GM19351 (cell line): ENCODE data around the gene SQOR.

ENCODE experiments used
- ATAC-seq: cut with Tn5 transposase; IDR thresholded peaks from one replicate; pipeline ENCODE4 v1.9.1; 2021; ENCODE audit warnings: mild to moderate bottlenecking, moderate library complexity; ENCODE audit not compliant: unreplicated experiment

The SQOR gene

GRCh38 chr15:45657764-45658545, 23.1 kb downstream of the SQOR start:
- no peak for ATAC-seq

DNA sequence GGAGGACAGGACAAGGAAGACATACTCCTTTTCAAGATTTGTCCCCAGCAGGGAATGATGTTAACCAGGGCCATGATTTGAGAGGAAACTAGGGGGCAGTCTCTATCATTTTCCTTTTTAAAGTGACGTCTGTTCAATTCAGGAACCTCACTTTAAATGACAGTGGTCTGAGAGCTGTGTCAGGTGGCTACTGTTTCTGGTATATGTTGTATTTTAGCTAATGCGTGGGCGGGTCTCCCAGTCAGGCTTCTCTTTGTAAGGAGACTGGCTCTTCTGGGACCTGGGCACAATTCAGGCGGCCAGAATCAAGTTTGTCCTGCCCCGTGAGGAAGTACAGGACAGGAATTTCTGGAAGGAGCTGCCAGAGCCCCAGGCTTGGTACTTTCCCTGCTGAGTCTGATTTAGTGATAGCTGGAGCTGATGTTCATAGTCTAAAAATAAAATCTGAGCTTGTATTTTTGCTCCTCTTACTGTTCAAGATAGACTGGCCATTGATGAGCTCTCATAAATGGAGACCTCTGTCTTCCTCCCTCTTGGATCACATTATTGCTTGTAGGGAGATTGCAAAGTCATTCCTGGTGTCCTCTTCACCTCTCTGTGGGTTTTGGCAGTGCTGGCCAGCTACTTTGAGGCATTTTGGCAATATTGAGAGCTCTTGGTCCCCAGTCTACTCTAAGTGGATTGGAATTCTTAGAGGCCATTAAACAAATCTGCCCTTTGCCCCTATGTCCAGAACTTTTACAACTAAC, 25.6 kb downstream of the SQOR start:
- no peak for ATAC-seq

- no peak for ATAC-seq
These were observed 27.5 kb downstream of the SQOR start for GRCh38 chr15:45662375-45662774.

GRCh38 chr15:45664451-45664850, 29.6 kb downstream of the SQOR start:
- ATAC-seq: no peak

- ATAC-seq: no peak
These were observed 30.4 kb downstream of the SQOR start for GRCh38 chr15:45665261-45665660.

- ATAC-seq: no peak
These were observed 31.5 kb downstream of the SQOR start for GRCh38 chr15:45666119-45666875.

DNA sequence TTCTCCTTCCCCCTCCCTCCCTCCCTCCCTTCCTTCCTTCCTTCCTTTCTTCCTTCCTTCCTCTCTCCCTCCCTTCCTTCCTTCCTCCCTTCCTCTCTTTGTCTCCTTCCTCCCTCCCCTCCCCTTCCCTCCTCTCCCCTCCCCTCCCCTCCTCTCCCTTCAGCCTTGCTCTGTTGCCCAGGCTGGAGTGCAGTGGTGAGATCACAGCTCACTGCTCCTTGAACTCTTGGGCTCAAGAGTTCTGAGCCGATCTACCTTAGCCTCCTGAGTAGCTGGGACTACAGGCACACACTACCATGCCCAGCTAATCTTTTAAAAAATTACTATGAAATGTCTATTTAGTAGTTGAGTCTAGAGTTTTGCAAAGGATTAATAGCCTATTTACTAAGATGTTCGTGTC, 32.2 kb downstream of the SQOR start:
- no peak for ATAC-seq

DNA sequence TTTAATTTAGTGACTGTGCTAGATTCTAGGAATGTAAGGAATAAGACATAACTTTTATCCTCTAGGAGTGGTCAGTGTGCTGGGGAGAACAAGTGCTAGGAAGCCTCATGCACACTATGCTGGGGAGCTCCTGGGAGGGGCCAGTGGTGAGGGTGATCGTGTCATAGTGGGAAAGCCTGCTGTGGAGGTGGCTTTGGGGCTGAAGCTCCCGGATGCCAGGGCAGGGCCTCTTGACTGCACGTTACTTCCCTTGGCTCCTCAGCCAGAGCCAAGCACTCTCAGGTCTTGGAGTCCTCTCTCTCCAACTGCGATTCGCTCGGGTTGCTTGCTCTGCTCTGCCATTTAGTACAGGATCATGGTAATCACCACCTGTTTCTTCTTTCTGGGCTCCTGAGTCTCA, 33.6 kb downstream of the SQOR start:
- no peak for ATAC-seq

GRCh38 chr15:45669422-45669821, 34.6 kb downstream of the SQOR start:
- no peak for ATAC-seq

GRCh38 chr15:45670091-45670490, 35.3 kb downstream of the SQOR start:
- no peak for ATAC-seq

DNA sequence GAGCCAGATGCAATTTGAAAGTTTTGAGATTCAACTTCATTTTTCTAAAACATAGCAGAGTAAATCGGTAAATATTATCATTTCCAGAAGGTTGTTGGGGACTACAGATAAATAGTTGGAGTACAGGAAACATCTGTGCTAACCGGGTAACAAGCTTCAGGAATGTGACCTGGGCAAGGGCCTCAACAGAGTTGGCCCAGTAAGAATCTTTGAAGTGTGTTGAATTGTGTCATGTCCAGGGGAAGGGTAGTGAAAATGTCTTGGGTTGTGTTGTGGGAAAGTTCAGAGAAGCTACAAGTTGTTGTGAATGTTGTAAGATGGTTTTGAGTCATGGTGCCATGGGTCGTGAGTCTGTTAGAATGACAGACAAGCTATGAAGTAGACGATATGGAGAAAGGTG, 35.7 kb downstream of the SQOR start:
- no peak for ATAC-seq

GRCh38 chr15:45674677-45675076, 39.8 kb downstream of the SQOR start:
- ATAC-seq: no peak

DNA sequence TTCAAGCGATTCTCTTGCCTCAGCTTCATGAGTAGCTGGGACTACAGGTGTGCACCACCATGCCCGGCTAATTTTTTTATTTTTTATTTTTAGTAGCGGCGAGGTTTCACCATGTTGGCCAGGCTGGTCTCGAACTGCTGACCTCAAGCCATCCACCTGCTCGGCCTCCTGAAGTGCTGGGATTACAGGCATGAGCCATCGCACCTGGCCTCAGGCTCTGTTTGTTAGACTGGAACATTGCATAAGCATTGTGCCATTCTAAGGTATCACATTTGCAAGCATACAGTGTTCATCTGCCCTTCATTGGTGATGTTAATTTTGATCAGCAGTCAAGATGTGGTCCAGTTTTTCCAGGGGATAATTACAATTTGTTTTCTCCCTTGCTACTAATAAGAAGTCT, 43.0 kb downstream of the SQOR start:
- no peak for ATAC-seq

DNA sequence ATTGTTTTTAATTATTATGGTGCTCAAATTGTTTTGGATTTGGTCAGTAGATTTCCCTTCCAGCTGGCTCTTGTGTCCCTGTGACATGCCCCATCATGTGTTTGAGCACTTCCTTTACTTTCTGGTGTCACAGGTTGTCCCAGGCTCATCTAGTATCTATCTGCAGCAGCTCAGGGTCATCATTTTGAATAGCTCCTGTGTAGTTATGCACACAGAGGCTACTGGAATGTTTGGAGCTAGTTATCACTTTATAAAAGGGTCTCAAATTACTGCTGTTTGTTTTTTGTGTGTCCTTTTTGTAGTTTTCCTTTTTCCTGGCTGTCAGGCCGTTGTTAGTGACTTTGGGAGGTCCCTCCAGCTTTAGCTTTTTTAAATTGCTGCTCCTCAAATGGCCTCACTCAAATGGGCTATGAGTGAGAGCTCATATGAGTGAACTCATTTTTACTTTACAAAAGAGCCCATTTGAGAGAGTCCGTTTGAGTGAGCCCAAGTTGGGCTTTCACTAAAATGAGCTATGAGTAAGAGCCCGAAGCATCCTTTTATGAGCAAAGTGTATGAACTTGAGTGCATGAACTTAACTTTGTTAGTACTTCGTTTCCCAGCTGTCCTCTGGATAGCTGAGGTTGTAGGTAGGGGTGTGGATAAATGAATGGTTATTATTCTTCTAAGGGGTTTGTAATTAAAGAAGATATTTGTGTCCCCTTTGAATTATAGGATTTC, 43.8 kb downstream of the SQOR start:
- no peak for ATAC-seq

DNA sequence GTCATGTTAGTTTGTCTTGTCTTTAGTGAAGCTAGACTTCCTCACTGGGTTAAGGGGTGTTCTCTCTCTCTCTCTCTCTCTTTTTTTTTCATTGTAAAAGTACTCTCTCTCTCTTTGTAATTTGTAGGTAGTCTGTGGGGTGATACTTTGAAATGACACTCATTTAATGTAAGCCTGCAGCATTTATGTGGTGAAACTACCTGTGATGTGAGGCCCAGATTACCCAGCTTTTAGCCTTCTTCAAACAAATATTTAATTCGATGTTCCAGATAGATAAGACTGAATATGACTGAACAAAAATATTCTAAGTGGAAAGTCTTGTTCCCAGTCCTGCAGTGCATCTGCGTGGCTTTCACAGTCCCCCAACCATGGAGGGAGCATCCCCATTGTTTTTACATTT, 49.7 kb downstream of the SQOR start:
- no peak for ATAC-seq

DNA sequence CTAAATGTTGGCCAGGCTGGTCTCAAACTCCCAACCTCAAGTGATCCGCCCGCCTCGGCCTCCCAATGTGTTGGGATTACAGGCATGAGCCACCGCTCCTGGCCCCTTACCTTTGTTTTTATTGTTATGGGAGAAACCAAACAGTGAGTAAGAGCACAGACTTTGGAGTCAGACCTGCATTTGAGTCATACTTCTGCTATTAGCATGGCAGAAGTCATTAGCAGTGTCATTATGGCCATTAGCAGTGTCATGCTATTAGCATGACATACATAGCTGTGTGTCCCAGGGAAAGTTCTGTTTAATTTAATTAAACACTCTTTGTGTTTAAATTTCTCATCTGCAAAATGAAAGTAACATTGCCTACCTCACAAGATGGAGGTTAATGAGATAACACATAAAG, 54.8 kb downstream of the SQOR start:
- ATAC-seq: no peak

DNA sequence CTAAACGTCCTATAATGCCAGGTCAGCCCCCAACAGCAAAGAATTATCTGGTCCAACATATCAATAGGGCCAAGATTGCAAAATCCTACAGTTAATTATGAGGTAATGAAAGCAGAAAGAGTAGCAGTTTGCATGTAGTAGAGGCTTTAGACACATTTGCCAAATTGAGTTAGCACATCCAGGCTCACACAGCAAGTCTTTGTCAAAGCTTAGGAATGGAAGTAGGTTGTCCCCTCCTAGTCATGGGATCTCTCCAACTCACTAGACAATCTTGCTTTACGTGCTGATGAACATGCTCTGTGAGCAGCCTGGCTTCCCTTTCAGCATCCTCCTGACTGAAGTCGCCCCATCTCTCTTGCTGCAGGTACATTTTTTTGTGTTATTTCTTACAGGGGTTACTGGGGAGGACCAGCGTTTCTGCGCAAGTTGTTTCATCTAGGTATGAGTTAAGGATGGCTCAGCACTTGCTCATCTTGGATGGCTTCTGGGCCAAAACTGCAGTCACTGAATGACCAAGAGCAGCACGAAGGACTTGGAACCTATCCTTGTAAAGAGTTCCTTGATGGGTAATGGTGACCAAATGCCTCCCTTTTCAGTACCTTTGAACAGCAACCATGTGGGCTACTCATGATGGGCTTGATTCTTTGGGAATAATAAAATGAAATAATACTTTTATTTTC, 55.9 kb downstream of the SQOR start:
- no peak for ATAC-seq

DNA sequence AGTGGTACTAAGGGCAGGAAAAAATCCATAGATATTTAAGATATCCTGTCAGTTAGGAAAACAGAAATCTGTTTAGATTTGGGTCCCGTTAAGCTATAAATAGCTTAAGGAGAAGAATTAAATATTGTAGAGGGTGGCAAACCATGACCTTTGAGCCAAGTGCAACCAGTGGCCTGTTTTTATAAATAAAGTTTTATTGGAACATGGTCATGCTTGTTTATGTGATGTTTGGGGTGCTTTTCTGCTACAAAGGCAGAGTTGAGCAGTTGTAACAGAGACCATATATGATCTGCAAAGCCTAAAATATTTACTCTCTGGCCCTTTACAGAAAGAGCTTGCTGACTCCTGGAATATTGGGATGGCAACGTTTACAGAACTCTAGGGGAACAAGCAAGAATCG, 66.3 kb downstream of the SQOR start:
- no peak for ATAC-seq

DNA sequence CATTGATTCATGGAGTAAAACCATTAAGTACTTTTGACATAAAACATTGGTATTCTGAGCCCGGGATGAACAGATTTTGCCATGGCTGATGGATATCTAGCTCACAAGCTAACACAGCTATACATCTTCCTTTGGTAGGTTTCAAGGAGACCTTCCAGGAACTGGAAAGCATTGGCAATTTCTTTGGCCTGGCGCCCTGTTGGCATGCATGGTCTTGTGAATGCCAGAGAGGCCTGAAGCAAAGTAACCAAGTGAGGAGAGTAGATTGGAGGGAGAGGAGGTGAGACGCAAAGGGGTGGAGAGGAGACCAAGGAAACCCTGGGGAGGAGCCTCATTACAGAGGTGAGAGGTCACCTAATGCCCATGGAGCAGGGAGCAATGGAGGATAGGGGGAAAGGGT, 67.2 kb downstream of the SQOR start:
- ATAC-seq: no peak

DNA sequence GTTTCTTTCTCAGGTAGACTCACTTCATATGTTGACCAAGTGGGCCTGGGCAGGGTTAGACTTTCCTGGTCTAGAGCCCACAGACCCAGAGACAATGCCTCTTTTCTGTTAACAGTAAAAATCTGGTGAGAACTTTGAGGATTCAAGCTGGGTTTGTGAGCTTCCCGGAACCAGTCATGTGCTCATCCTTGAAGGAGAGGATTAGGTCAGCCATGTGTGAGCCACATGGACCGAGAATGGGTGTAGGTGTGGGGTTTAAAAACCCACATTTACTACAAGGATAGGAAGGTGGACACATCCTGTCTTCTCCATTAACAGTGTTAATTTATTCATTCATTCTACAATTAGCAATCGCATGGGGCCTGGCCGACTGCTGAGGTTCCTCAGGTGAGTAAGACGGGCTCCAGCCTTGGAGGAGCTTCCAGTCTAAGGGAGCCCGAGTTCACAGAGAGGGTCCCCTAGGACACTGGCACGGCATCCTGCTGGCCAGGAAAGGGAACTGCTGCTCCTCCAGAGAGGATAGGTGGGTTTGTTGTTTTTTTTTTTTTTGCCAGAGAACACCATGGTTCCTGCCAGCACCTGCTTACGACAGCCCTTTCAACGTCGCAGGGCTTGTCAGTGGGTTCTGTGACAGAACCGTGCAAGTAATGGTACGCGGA, 69.0 kb downstream of the SQOR start:
- ATAC-seq: no peak
